Activated naive CD4-positive, alpha-beta T cell treated with anti-CD3 and anti-CD28 coated beads, Interleukin-2, amount 50 U/mL, for 24 hours (primary cell): ENCODE measurements around the gene SLC1A3.

Source experiments
- H3K27ac Mint-ChIP-seq: one replicate; pipeline ENCODE4 v1.8.0; 2021; ENCODE audit warnings: mild to moderate bottlenecking, mixed read lengths
- H3K27me3 Mint-ChIP-seq: one replicate; pipeline ENCODE4 v1.8.0; 2021; ENCODE audit warnings: mixed read lengths
- H3K36me3 Mint-ChIP-seq: one replicate; pipeline ENCODE4 v1.8.0; 2021; ENCODE audit warnings: mixed read lengths
- H3K4me1 Mint-ChIP-seq: one replicate; pipeline ENCODE4 v1.8.0; 2021; ENCODE audit warnings: mixed read lengths
- H3K4me3 Mint-ChIP-seq: one replicate; pipeline ENCODE4 v1.8.0; 2021; ENCODE audit warnings: mild to moderate bottlenecking, mixed read lengths
- H3K9me3 Mint-ChIP-seq: one replicate; pipeline ENCODE4 v1.8.0; 2021; ENCODE audit warnings: mixed read lengths

Gene SLC1A3

DNA sequence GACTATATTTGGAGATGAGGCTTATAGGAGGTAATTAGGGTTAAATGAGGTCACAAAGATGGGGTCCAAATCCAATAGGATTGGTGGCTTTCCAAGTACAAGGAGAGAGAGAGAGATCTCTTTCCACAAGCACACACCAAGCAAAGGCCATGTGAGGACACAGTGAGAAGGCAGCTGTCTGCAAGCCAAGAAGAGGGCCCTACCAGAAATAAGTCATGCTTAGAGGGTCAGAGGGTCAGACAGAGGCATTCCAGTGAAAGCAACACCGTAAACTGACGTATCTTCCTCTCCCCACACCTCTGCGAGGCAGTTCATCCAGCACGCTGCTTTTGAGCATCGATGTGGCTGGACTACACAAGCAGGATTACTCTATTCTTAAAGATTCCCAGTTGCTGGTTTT, 87.9 kb downstream of the SLC1A3 start:
- Mint-ChIP-seq H3K4me1 (peaks cover 10% of the 10 kb centered on the region), H3K27ac (no peak overlapping the region), H3K4me3 (no peak overlapping the region), H3K36me3 (no peaks in the 10 kb centered on the region), H3K9me3 (no peaks in the 10 kb centered on the region), H3K27me3 (peaks cover 16% of the 10 kb centered on the region)

DNA sequence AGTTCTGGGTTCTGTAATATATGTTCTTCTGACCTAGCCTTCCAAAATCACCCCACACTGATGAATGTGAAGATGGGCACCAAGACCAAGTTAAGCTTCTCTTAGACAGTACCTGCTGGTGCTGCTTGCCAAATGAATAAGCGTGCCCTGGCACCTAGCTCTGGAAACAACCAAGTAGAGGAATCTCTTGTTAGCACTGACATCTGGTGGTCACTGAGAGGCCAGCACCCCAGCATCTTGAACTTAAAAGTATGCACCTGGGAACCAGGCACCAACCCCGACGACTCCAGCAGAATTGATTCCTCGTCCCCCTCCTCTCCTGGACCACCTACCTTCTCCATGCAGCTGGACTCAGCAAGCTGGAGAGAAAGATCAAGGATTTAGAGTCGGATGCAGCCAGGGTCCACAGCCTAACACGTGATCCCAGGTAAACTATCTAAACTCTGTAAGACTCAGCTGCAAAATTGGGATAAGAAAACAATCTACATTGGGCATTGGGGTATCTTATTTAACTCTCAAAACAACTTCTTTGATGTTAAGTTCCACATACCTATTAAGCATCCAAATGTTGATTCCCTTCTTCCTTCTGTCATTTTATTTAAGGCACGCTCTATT, 89.8 kb downstream of the SLC1A3 start:
- Mint-ChIP-seq H3K36me3 (no peaks in the 10 kb centered on the region), H3K4me1 (no peaks in the 10 kb centered on the region), H3K27me3 (peaks cover 14% of the 10 kb centered on the region), H3K4me3 (no peak overlapping the region), H3K9me3 (no peaks in the 10 kb centered on the region), H3K27ac (no peak overlapping the region)

DNA sequence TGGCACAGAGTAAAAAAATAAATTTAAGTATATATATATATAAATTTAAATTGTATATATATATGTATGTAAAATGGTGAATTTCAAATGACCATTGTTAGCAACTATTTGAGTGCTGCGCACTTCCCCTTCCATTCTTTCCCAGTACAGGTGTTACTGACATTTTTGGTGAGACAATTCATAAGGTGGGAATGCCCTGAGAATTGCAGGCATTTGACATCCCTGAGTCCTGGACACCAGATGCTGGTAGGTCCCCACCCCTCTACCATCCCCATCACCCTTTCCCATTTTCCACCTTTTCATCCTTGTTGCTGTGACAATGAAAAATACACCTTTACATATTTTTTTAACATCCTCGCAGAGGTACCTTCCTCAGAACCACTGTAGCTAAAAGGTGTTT, 91.6 kb downstream of the SLC1A3 start:
- peaks cover 2% of the 10 kb centered on the region for H3K36me3 Mint-ChIP-seq
- H3K27me3 Mint-ChIP-seq = peaks cover 2% of the 10 kb centered on the region
- H3K27ac Mint-ChIP-seq = no peak overlapping the region
- no peaks in the 10 kb centered on the region for H3K4me1 Mint-ChIP-seq
- H3K9me3 Mint-ChIP-seq = no peaks in the 10 kb centered on the region
- no peak overlapping the region for H3K4me3 Mint-ChIP-seq

DNA sequence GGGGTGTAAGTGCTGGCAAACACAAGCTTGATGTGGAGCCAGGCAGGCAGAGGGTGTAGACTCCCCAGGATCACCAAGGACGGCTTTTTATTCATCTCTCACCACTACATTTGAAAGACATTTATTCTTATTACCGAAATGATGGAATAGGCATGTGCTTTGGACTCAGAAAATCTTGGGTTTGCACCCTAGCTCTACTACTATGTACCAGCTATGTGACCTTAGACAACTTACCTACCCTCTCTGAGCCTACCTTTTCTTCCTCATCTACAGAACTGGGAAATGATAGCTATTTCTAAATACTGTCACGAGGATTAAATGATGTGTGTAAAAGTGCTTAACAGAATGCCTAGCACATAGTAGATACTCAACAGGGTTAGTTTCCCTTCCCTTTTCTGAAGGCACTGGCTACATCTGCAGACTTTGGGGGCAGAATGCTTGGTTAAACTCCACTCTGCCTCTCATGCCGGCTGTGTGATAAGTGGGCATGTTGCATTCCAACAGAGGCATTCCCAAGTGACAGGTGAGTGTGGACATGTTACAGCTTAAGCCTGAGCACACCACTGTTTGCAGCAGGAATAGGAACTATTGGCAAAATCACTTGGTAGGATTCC, 94.8 kb downstream of the SLC1A3 start:
- H3K4me3 Mint-ChIP-seq = no peak overlapping the region
- H3K4me1 Mint-ChIP-seq = no peaks in the 10 kb centered on the region
- no peak overlapping the region for H3K27ac Mint-ChIP-seq
- no peaks in the 10 kb centered on the region for H3K9me3 Mint-ChIP-seq
- H3K27me3 Mint-ChIP-seq = peaks cover 3% of the 10 kb centered on the region
- H3K36me3 Mint-ChIP-seq = peaks cover 6% of the 10 kb centered on the region

DNA sequence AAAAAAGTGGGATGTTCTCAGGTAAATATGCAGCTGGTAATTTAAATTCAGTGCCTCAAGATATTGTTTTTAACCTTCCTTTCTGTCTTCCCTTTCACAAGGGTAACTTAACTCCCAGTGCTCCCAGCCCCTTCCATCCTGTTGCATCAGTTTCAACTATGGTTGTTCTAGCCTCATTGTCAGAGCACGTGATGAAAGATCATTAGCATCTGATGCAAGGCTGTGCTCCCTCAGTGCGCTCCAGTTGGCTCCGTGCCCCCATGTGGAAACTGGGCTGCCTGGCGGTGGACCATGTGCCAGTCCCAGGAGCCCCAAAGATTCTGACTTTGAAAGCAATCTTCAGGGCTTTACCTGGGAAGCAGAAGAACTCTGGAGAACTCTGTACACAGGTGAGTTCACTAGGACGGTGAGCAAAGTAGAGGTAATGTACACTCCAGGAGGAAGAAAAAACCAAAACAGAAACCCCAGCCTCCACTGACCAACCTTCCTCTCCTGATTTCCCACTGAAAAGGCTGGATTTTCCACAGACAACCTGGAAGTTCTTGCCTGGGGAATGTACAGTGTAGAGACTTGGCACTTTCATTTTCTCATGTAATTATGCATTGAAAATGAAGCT, 96.9 kb downstream of the SLC1A3 start:
- Mint-ChIP-seq H3K27me3 (peaks cover 3% of the 10 kb centered on the region), H3K27ac (no peak overlapping the region), H3K4me3 (no peak overlapping the region), H3K36me3 (peaks cover 9% of the 10 kb centered on the region), H3K9me3 (no peaks in the 10 kb centered on the region), H3K4me1 (no peaks in the 10 kb centered on the region)

DNA sequence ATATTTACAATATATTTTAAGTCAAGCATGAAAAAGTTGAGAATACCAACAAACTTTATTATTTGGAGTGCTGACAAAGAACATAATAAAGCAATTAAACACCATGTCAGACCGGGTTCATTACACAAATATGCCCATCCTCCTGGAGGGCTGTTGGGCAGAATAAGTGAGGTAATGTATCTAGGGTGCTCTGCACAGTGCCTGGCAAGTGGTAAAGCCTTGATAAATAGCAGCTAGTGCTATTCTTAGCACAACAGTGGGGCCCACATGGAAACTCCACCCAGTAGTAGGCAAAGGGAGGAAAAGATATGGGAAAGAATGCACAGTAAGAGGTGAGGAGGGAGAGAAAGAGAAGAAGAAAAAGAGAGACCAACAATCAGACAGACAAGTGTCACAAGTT, 97.7 kb downstream of the SLC1A3 start:
- Mint-ChIP-seq H3K36me3 (peaks cover 9% of the 10 kb centered on the region), H3K27me3 (peaks cover 3% of the 10 kb centered on the region), H3K9me3 (no peaks in the 10 kb centered on the region), H3K27ac (no peak overlapping the region), H3K4me3 (no peak overlapping the region), H3K4me1 (no peaks in the 10 kb centered on the region)

DNA sequence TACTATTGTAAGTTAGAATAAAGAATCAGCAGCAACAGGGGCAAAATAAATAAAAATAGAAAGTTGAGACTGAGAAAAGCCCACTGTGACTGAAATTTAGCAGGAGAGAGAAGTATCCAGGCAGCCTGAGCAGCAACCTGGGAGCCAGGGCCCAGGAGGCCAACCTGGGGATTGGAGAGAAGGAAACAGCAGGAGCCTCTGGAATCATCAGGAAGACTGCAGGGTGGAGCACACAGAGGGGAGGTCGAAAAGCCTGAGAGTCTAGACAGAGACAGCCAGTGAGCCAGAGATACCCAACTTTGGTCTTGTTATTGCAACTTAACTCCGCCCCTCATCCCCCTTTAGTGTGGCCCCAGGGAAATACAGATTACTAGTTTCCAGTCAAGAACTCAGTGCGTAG, 98.6 kb downstream of the SLC1A3 start:
- Mint-ChIP-seq H3K4me1 (no peaks in the 10 kb centered on the region), H3K9me3 (no peaks in the 10 kb centered on the region), H3K36me3 (peaks cover 9% of the 10 kb centered on the region), H3K4me3 (no peak overlapping the region), H3K27me3 (peaks cover 3% of the 10 kb centered on the region), H3K27ac (no peak overlapping the region)

DNA sequence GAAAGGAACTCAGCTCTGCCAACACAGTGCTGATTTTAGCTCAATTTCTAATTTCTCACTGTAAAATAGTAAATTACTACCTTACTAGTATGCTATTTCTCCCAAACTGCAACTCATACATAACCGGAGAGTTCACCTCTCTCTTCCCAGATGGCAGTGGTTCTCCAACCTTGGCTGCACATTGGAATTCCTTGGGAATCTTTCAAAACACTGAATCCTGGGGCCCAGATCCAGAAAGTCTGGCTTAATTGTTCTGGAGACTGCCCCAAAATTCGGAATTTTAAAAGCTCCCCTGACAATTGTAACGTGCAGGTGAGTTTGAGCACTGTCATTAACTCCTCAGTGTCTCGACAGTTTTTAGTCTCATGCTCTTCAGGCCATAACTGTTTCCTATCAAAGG, 100.3 kb downstream of the SLC1A3 start:
- H3K4me3 Mint-ChIP-seq = no peak overlapping the region
- peaks cover 9% of the 10 kb centered on the region for H3K36me3 Mint-ChIP-seq
- no peaks in the 10 kb centered on the region for H3K9me3 Mint-ChIP-seq
- H3K27ac Mint-ChIP-seq = no peak overlapping the region
- no peaks in the 10 kb centered on the region for H3K4me1 Mint-ChIP-seq
- peaks cover 3% of the 10 kb centered on the region for H3K27me3 Mint-ChIP-seq

DNA sequence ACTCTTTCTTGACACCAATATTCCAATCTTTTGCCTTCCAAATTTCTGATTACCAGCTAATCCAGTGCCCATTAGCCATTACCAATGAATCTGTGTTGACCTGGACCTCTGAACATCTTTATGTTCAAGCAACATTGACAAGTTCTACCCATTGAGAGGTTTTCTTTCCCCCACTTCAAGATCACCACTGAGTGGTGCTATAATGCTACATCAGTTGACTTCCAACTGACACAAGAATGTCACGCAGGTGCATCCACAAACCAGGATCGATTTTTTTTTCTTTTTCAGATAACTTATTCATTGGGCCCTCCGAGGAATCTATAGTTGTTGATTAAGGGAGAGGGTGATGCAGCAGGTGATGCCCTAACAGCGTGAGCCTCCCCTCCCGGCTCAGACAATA, 102.6 kb downstream of the SLC1A3 start:
- Mint-ChIP-seq H3K4me3 (no peak overlapping the region), H3K4me1 (no peaks in the 10 kb centered on the region), H3K36me3 (peaks cover 4% of the 10 kb centered on the region), H3K27ac (no peak overlapping the region), H3K9me3 (no peaks in the 10 kb centered on the region), H3K27me3 (peaks cover 2% of the 10 kb centered on the region)

DNA sequence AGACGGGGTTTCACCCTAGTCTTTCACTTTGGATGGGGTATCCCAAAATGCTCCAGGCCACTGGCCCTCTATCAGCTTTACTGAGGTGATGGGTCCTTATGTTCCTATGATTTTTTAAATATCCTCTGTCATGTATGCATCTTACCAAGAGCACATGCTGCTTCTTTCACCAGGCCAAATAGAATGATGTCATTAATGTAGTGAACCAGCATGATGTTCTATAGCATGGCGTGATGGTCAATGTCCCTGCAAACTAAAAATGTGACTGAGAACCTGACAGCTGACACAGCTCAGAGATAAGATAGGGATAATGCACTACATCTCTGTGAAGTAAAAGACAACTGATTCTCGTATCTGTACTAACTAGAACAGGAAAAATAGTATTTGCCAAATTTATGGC, 103.6 kb downstream of the SLC1A3 start:
- Mint-ChIP-seq H3K27me3 (no peaks in the 10 kb centered on the region), H3K36me3 (peaks cover 4% of the 10 kb centered on the region), H3K27ac (no peak overlapping the region), H3K4me3 (no peak overlapping the region), H3K9me3 (no peaks in the 10 kb centered on the region), H3K4me1 (no peaks in the 10 kb centered on the region)

DNA sequence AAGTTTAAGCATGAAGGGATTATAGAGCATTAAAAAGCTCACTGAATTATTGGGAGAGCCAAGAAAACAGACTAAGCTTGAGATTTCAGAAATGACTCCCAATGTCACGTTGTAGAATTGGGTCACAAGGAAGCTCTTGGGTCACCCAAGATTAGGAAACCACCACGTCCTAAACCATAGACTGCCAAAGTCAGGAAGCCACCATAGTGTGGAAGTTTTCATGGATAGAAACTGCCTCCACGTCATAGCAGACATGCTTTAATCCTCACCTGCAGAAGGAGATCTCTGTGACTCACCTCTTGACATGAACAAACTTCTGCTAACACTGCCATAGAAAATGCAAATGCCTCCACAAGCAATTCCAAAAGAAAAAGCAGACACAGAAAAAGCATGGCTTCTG, 106.3 kb downstream of the SLC1A3 start:
- H3K27ac Mint-ChIP-seq = no peak overlapping the region
- H3K36me3 Mint-ChIP-seq = peaks cover 4% of the 10 kb centered on the region
- H3K4me1 Mint-ChIP-seq = no peaks in the 10 kb centered on the region
- no peaks in the 10 kb centered on the region for H3K27me3 Mint-ChIP-seq
- H3K9me3 Mint-ChIP-seq = no peaks in the 10 kb centered on the region
- no peak overlapping the region for H3K4me3 Mint-ChIP-seq

DNA sequence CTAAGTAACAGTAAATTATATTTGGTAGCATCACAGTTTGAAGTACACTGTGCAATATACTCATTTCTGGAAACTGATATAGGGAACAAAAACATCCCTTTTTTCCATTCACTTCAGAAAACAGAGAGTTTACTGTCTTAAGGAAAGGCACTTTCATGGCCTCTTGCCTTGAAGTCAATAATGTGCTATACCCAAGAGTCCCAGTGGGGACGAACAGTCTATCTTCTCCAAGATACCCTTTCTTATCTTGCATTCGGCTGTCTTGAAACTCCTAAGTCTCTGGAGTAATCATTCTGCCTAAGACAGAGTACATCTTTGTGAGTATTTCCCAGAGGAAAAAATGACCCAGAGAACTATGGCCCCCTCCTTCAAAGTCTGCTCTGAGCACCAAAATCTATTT, 107.1 kb downstream of the SLC1A3 start:
- peaks cover 2% of the 10 kb centered on the region for H3K36me3 Mint-ChIP-seq
- no peak overlapping the region for H3K27ac Mint-ChIP-seq
- H3K4me1 Mint-ChIP-seq = no peaks in the 10 kb centered on the region
- H3K9me3 Mint-ChIP-seq = no peaks in the 10 kb centered on the region
- H3K4me3 Mint-ChIP-seq = no peak overlapping the region
- H3K27me3 Mint-ChIP-seq = no peaks in the 10 kb centered on the region

DNA sequence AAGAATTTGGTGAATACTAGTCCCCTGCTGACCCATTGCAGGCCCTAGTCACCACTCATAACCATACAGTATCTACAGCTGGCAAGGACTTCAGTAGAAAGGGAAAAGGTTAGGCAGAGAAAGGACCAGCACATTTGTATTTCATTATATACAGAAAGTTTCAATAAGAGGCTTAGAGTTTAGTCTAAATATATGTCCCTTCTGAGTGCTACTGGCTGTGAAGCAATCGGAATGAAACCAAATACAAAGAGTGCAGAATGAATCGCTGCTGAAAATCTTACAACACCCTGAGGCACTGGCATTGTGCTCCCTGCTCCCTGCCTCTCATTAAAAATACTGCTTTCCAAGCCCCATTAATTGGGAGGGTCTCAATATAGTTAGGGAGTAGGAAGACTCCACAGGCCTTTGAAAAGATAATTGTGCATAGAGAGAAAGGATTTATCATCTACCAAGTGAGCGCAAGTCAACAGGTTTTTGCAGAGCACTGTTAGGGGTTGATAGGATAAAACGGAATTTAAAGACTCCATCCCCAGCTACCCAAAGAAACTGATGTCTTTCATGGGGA, 110.8 kb downstream of the SLC1A3 start:
- H3K9me3 Mint-ChIP-seq = no peaks in the 10 kb centered on the region
- H3K27me3 Mint-ChIP-seq = no peaks in the 10 kb centered on the region
- peaks cover 12% of the 10 kb centered on the region for H3K4me1 Mint-ChIP-seq
- H3K36me3 Mint-ChIP-seq = peaks cover 2% of the 10 kb centered on the region
- H3K27ac Mint-ChIP-seq = no peak overlapping the region
- no peak overlapping the region for H3K4me3 Mint-ChIP-seq

DNA sequence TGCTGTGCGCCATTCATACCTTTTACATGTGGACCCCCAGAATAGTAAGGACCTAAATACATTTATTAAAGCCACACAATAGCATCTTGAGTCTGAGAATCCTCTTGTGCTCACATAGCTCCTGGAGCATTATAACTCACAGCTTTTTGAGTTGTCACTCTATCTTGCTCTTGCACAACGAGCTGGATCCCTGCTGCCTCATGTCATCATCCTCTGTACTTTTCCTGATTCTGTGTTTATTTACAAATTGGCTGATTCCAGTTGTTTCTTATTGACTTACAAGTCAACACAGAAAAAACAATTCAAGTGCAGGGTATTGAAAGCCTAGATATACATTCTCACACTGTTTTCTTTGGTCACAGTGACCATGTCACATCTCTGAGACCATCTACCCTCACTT, 112.9 kb downstream of the SLC1A3 start:
- Mint-ChIP-seq H3K27ac (no peak overlapping the region), H3K4me3 (no peak overlapping the region), H3K9me3 (no peaks in the 10 kb centered on the region)

DNA sequence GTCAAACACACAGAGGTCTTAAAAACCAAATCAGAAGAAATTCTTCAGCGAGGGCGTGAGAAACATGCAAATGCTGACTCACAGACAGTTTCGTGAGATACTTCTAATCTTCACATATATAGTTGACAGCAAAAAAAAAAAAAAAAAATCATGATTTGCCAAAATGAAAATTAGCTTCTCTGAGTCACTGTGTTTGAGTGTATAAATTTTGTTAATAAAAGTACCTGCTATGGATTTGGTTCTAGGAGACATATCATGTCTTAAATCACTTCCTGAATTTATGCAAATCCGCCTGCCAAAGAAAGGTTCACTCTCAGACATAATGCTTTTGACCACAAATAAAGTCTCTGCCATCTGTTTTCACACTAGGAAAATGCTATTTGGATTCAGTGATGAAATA, 114.3 kb downstream of the SLC1A3 start:
- no peaks in the 10 kb centered on the region for H3K27me3 Mint-ChIP-seq
- H3K27ac Mint-ChIP-seq = no peak overlapping the region
- peaks cover 41% of the 10 kb centered on the region for H3K4me1 Mint-ChIP-seq
- H3K36me3 Mint-ChIP-seq = peaks cover 4% of the 10 kb centered on the region
- no peak overlapping the region for H3K4me3 Mint-ChIP-seq
- no peaks in the 10 kb centered on the region for H3K9me3 Mint-ChIP-seq

More for the DNA sequence above, 112.9 kb downstream of the SLC1A3 start:
- H3K36me3 Mint-ChIP-seq = peaks cover 4% of the 10 kb centered on the region
- no peaks in the 10 kb centered on the region for H3K27me3 Mint-ChIP-seq
- H3K4me1 Mint-ChIP-seq = peaks cover 33% of the 10 kb centered on the region

DNA sequence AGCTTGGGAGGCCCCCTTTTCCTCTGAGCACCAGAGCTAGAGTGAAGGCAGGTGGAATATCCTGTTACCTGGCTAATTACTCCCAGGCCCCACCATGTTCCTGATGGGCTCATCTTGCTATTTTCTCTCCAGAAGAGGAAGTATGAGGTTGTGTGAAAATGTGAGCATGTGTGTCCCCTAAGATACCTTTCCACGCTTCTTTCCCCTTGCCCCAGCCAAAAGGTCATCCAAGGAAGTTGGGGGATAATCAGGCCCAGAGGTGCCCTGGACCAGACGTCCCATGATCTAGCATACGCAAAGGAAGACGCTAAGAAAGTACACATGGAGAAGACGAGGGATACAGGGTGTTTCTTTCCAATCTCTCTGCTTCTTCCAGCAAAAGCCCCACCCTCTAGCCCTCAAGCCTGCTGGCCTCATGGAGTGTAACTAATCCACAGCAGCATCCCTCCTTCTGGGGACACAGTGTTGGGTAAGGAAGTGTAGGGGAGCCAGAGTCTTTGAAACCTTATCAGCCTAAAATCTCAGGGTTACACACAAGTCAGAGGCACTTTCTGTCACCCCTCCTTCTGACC, 115.3 kb downstream of the SLC1A3 start:
- Mint-ChIP-seq H3K27me3 (no peaks in the 10 kb centered on the region), H3K36me3 (peaks cover 4% of the 10 kb centered on the region), H3K9me3 (no peaks in the 10 kb centered on the region), H3K4me1 (peaks cover 41% of the 10 kb centered on the region), H3K4me3 (no peak overlapping the region), H3K27ac (no peak overlapping the region)
